Measurements from ENCODE around the gene TSPOAP1.
"Not testable (repeated sequence)": the region's sequence is repeated elsewhere in the genome, so short reads cannot be mapped to it uniquely, and the experiment has no call there.

TSPOAP1 gene

GRCh38 chr17:58360296-58361063 is 31.9 kb upstream of the TSPOAP1 start:
- DNase-seq = no peak

DNA sequence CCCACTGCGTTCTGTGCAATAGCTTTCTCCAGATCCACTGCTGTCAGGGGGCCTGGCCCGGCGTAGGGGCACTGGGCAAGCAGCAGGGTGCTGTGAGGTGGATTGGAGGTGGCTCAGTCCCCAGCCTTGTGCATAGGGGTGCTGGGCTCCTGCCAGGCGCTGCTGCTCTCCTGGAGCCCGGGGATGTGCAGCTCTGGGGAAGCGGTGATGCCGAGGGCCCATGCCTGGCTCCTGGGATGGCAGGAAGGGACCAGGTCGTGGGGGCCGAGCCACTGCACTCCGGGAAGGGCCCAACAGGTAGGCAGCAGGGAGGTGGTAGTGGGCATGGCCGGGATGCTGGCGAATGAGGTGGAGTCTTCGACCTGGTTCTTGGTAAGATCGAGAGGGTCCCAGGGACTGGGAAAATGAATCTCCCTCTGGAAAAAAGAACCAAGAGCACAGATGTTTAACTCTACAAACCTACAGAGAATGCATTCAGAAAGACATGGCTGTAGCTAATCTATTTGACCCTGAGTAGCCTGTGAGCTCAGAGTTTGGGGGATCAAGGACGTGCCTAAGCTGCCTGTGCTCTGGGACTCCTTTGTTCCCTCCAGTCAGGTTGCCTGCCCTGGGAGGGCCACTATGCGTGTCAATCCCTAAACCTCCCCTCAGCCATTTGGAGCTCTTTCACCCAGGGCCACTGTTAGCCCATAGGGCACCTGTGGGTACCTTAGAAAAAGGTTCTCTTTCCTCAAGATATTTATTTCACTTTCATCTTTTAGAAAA is 30.0 kb upstream of the TSPOAP1 start:
- no peak for DNase-seq

GRCh38 chr17:58357312-58358297 is 29.0 kb upstream of the TSPOAP1 start:
- DNase-seq = no peak

- no peak for DNase-seq
These were observed 27.6 kb upstream of the TSPOAP1 start for GRCh38 chr17:58356231-58356630.

DNA sequence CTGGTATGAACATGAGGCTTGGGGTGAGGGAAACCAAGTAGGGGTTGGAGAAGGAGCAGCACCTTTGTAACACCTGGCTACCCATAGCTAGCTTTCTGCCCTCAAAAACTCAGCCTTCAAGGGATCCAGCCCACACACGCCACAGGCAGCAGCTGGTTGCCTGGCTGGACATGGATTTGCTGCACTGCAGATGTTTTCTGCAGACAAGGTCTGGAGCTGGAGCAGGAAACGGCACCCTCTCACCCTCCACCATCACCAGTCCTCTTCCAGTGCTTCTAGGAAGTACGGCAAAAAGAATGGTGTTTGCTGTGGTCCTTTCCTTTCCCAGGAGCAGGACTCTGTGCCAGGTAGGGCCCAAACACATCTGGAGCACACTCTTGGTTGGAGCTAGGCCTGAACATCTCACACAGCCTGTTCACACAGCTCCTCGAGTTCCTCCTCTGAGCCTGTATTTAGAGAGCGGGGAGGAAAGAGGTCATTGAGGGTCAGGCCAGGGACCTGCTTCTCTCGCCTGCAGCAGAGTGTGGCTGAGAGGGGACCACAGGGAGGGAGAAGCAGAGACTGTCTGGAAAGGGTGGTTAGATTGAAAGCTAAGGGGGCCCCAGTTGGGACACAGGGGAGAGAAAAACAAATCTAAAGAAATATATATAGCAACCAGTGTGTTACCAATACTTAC is 26.1 kb upstream of the TSPOAP1 start:
- DNase-seq = no peak

DNA sequence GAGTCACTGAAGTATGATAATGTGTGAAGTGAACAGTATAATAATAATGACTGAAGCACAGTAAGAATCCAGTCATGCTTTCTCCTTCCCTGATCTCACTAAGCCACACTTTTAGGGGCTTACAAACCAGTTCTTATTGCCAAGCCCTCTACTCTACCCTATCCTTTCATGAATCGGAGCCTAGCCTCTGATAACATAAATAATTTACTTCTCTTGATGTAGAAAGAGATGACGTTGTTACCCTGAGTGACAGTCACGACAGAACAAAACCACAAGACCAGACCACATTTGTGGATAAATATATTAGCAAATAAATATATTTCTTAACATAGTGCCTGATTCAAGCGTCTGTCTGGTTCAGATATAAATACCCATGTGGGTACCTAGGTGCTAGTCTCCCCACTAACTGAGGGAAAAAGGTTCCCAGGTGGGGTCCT is 24.8 kb upstream of the TSPOAP1 start:
- no peak for DNase-seq

DNA sequence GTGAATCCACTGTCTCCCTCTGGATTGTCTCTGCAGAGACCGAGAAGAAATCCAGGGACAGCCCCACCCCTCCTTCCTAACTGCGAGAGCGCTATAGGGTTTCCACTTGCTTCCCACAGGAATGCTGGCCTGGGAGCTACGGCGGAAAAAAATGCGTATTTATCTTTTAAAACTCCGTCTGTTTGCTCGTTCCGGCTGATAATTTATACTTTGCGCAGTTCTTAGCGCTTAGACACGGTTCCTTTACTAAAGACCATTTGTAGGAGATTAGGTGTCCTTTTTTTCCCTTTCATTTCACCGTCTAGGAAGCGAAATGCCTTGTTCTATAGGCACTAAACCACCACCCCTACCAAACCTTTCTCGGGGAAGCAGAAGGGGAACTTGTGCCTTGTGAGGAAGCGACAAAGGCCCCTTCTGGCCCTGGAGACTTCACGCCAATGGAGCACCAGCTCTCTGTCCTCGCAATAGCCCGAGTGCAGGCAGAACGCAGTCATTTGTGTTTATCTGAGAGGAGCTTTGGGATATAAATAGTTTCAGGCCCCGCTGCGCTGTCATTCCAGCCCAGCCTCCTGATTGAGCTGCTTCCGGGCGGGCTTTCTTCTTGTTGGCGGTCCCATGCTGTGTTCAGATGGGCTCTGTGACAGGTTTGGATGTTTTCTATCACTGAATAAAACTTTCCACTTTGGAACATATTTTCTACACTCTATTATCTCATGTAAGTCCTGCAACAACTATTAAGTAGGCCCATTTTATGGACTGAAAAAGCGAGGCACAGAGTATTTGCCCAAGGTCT is 24.2 kb upstream of the TSPOAP1 start:
- peak; percentile 13 for DNase-seq

- peak; percentile 92 for DNase-seq
These were observed 23.4 kb upstream of the TSPOAP1 start, which contains the start of gene SUPT4H1 for GRCh38 chr17:58351831-58352595. TSS of gene SUPT4H1 (minus strand) at chr17:58352201. CDS start at chr17:58352135, 66 bp downstream.

DNA sequence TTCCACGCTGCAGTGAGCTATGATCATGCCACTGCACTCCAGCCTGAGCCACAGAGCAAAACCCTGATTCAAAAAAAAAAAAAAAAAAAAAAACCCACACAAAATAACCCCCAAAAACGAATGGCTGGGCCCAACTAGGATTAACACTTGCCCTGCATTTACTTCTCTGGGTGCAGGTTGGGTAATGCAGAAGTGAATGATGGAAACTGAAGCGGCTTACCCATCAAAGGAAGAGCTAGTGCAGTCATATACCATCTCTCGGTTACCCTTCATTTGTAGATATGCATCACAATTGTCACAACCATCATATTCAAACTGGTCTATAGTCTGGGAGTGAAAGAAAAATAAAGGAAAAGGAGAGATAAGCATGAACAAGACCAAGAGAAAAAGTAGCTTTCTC is 22.6 kb upstream of the TSPOAP1 start:
- DNase-seq = no peak

GRCh38 chr17:58348038-58348437 is 19.4 kb upstream of the TSPOAP1 start:
- no peak for DNase-seq

DNA sequence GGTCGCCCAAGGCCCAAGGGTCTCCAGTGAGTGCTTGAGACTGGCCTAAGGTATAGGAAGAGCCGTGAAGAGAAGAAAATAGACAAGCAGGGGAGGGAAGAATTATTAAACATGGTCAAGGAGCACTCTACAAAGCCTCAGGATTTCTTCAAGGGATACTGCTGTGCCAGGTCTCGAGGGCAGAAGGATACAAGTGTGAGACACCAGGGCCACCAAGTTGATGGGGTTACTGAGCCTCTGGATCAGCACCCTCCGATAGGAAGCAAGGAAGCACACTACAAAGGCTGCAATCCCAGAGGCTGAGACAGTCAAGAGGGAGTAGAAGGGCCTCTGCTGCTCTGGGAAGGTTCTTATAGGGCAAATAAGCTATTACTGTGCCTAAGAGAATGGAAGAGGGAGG is 16.9 kb upstream of the TSPOAP1 start:
- no peak for DNase-seq

- peak; percentile 81 for DNase-seq
These were observed 16.2 kb upstream of the TSPOAP1 start for GRCh38 chr17:58344791-58345157.

- peak; percentile 82 for DNase-seq
These were observed 15.6 kb upstream of the TSPOAP1 start for GRCh38 chr17:58344047-58344790.

DNA sequence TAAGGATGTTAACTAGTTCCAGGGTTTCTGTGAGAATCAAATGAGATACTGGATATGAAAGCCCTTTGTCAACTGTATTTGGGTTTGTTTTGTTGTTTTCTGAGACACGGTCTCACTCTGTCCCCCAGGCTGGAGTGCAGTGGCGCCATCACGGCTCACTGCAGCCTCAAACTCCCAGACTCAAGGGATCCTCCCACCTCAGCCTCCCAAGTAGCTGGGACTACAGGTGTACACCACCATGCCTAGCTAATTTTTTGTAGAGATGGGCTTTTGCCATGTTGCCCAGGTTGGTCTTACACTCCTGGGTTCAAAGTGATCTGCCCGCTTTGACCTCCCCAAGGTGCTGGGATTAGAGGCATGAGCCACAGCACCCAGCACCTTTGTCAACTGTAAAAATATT is 14.5 kb upstream of the TSPOAP1 start:
- DNase-seq = no peak

GRCh38 chr17:58341861-58342475 is 13.4 kb upstream of the TSPOAP1 start:
- DNase-seq = peak; percentile 31

DNA sequence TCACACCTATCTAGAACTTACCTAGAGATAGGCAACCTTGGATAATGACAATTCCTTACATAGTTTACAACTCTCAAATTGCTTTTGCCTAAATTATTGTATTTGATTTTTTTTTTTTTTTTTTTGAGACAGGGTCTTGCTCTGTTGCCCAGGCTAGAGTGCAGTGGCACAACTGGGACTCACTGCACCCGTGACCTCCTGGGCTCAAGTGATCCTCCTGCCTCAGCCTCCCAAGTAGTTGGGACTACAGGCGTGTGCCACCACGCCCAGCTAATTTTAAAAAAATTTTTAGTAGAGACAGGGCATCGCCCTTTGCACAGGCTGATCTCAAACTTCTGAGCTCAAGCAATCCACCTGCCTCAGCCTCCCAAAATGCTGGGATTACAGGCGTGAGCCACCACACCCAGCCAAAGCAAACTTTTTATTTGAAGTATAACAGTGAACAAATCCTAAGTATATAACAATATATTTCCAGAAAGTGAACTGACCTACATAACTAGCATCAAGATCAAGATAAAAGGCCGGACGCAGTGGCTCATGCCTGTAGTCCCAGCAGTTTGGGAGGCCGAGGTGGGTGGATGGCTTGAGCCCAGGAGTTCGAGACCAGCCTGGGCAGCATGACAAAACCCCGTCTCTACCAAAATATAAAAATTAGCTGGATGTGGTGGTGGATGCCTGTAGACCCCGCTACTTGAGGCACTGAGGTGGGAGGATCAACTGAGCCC is 12.7 kb upstream of the TSPOAP1 start:
- DNase-seq = not testable (repeated sequence)

- no peak for DNase-seq
These were observed 11.8 kb upstream of the TSPOAP1 start for GRCh38 chr17:58340405-58340876.

GRCh38 chr17:58339755-58340404 is 11.3 kb upstream of the TSPOAP1 start:
- peak; percentile 29 for DNase-seq

Measured in CD4-positive, alpha-beta T cell treated with Interleukin-6 for 4 hours (primary cell).